ENCODE data around the gene TTLL11.

GRCh38 chr9:121813519-121814210, 279.4 kb downstream of the TTLL11 start:
- TF ChIP-seq CTCF (IDR thresholded peaks at IDR 0.05; ENCODE audit: poor library complexity) = no peak
- no peak for TF ChIP-seq EZH2 (IDR thresholded peaks at IDR 0.05; ENCODE audit: borderline replicate concordance)
- no peak for TF ChIP-seq EZH2phosphoT487 (IDR thresholded peaks at IDR 0.05; ENCODE audit: low read depth, severe bottlenecking, unreplicated experiment)

All from hepatocyte (in vitro differentiated cells).